Thymus (tissue), 11 donors: Measurements from ENCODE around the gene RPL22. TPM values are rescaled to one million over a fixed set of nuclear protein-coding genes. Genes with fewer than 3 reads are reported as not detected.

Experiments used
- DNase-seq, 9 donors: peaks; one replicate each; pipeline ENCODE4 v3.0.0-alpha.2; 2013; ENCODE audit warnings: low spot score in 9 of 9, low read depth in 6 of 9, missing footprints in 1 of 9
- H3K27ac ChIP-seq, 2 donors: one replicate each; pipeline ENCODE4 v1.5.1; 2013; ENCODE audit warnings: control low read depth in 1 of 2, low read depth in 1 of 2, low read length in 1 of 2, mild to moderate bottlenecking in 1 of 2, moderate library complexity in 1 of 2
- H3K27me3 ChIP-seq, 2 donors: one replicate each; pipeline ENCODE4 v1.5.1; 2013; ENCODE audit warnings: low read length in 1 of 2; ENCODE audit not compliant: control insufficient read depth in 2 of 2, insufficient read depth in 1 of 2
- H3K36me3 ChIP-seq, 2 donors: one replicate each; pipeline ENCODE4 v1.5.1; 2013; ENCODE audit warnings: low read length in 1 of 2, mild to moderate bottlenecking in 1 of 2, moderate library complexity in 1 of 2; ENCODE audit not compliant: control insufficient read depth in 2 of 2, insufficient read depth in 2 of 2
- H3K4me1 ChIP-seq, 2 donors: one replicate each; pipeline ENCODE4 v1.5.1; 2013; ENCODE audit warnings: low read length in 2 of 2; ENCODE audit not compliant: control insufficient read depth in 2 of 2, insufficient read depth in 2 of 2
- H3K4me3 ChIP-seq, 2 donors: one replicate each; pipeline ENCODE4 v1.5.1; 2013; ENCODE audit warnings: low read length in 2 of 2, control low read depth in 1 of 2, mild to moderate bottlenecking in 1 of 2
- H3K9me3 ChIP-seq, 2 donors: one replicate each; pipeline ENCODE4 v1.5.1; 2013; ENCODE audit warnings: low read length in 1 of 2, mild to moderate bottlenecking in 1 of 2; ENCODE audit not compliant: control insufficient read depth in 2 of 2, insufficient read depth in 1 of 2
- WGBS: extraction: QIAGEN DNeasy Blood & Tissue Kit; methylation state at CpG from one replicate; pipeline ENCODE4 v1.1.7; 2013; 5-methylcytosine and 5-hydroxymethylcytosine counted together
- polyA plus RNA-seq: library from polyadenylated mRNA; stranded (reverse); fragments of 200-250 nt; gene quantifications from one replicate; pipeline ENCODE4 v1.2.3, GENCODE V29; 2013
- total RNA-seq: library from RNA; stranded (reverse); fragments of 120-200 nt; gene quantifications from one replicate; pipeline ENCODE4 v1.2.4, GENCODE V29; 2013
- donor health status: healthy.

Gene RPL22
- total and polyA plus RNA-seq, 2 donors = 428 to 1,043 TPM

- H3K27ac ChIP-seq = no peak overlapping the region
- no peaks in the 10 kb centered on the region for H3K9me3 ChIP-seq
- 95% methylated on average over 10 of the region's 10 CpGs for WGBS
- DNase-seq = no peak
- no peaks in the 10 kb centered on the region for H3K4me1 ChIP-seq
- H3K27me3 ChIP-seq = peaks cover 5 to 30% of the 10 kb centered on the region in 2 donors
- no peak overlapping the region for H3K4me3 ChIP-seq
- H3K36me3 ChIP-seq = no peaks in the 10 kb centered on the region
Measured at GRCh38 chr1:6172549-6172948, 26.8 kb downstream of the RPL22 start.

DNA sequence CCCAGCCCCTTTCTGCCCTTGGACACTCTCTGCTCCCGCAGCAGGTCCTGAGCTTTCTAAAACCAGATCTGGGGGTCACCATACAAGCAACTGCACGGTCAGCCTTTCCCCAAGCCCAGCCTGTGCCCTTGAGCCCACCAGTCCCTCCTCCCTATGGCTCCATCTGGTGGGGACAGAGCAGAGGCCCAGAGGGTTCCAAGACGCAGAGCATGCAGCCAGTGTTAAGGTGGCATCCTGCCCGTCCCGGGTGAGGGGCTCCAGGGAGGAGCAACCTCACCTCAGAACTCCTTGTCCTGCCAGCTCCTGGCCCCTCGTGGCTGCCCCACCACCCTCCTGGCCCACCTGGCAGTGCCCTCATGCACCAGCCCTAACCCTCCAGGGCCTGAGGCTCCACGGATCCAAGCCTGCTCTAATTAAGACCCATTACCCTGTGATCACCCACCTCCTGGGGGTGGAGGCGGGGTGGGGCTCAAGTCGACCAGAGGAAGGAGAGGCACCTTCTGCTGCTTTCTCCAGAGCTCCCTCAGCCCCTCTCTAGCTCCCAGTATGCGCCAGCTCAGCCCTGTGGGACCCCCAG lies 27.8 kb downstream of the RPL22 start:
- Histone ChIP-seq H3K27ac (no peak overlapping the region), H3K4me3 (no peak overlapping the region), H3K9me3 (no peaks in the 10 kb centered on the region), H3K4me1 (no peaks in the 10 kb centered on the region), H3K36me3 (no peaks in the 10 kb centered on the region), H3K27me3 (peaks cover under 1 to 21% of the 10 kb centered on the region in 2 donors)
- 57% methylated on average over 10 of the region's 10 CpGs for WGBS
- DNase-seq = no peak

DNA sequence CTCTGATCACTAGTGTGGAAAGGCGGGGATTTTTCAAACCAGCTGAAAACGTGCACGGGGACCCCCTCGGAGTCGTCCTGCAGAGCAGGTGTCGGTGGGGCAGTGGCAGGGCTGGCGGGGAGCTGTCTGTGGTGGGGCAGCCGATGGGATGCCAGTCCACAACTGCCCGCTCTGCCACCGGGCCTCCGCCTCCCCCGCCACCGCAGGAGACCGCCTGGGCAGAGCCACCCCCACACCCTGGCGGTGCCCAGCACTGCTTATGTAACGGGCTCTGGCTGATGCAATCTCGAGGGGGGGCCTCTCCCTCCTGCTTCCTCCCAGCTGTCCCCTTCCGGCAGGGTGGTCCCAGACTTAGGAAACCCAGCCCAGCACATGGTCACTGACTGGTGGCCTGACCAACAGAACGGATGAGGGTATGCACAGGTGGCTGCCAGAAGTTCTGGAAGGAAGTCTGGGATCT lies 28.6 kb downstream of the RPL22 start:
- Histone ChIP-seq H3K9me3 (no peaks in the 10 kb centered on the region), H3K36me3 (no peaks in the 10 kb centered on the region), H3K27ac (no peak overlapping the region), H3K4me3 (no peak overlapping the region), H3K4me1 (no peaks in the 10 kb centered on the region), H3K27me3 (peaks cover 0 to 14% of the 10 kb centered on the region in 2 donors)
- DNase-seq = no peak
- 69% methylated on average over 19 of the region's 19 CpGs for WGBS

DNA sequence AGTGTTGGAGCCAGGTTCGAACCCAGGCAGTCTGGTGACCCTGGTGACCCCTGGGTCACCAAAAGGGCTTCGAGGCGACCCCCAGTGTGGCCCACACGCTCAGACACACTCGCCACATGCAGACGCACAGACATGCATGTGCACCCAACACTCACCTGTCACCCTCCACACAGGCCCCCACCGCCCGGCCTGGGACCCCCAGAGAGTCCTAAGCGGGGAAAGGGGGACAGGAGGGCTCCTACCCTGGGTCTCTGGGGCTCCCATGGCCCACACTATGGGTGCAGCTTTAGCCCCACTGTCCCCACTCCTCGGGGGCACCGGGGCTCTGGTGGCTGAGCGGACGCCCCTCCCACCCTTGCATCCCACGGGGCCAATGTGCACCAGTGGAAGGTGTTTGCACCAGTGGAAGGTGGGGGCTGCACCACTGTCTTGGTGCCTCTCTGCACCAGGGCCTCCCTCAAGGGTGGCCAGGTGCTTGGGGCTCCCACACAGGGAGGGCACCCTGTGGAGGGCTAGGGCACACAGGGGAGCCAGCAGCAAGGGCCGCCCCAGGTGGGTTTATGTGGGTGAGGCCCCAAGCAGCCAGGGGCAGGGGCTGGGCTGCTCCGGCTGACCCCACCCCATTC lies 29.2 kb downstream of the RPL22 start:
- H3K4me1 ChIP-seq = no peaks in the 10 kb centered on the region
- no peak overlapping the region for H3K27ac ChIP-seq
- WGBS = 89% methylated on average over 16 of the region's 16 CpGs
- H3K27me3 ChIP-seq = peaks cover 0 to 20% of the 10 kb centered on the region in 2 donors
- H3K4me3 ChIP-seq = no peak overlapping the region
- no peak for DNase-seq
- no peaks in the 10 kb centered on the region for H3K9me3 ChIP-seq
- H3K36me3 ChIP-seq = no peaks in the 10 kb centered on the region

GRCh38 chr1:6168947-6169586 lies 30.3 kb downstream of the RPL22 start:
- no peaks in the 10 kb centered on the region for H3K9me3 ChIP-seq
- H3K27ac ChIP-seq = no peak overlapping the region
- WGBS = 86% methylated on average over 18 of the region's 18 CpGs
- no peaks in the 10 kb centered on the region for H3K4me1 ChIP-seq
- no peak overlapping the region for H3K4me3 ChIP-seq
- no peaks in the 10 kb centered on the region for H3K36me3 ChIP-seq
- no peak for DNase-seq
- peaks cover 0 to 23% of the 10 kb centered on the region in 2 donors for H3K27me3 ChIP-seq

DNA sequence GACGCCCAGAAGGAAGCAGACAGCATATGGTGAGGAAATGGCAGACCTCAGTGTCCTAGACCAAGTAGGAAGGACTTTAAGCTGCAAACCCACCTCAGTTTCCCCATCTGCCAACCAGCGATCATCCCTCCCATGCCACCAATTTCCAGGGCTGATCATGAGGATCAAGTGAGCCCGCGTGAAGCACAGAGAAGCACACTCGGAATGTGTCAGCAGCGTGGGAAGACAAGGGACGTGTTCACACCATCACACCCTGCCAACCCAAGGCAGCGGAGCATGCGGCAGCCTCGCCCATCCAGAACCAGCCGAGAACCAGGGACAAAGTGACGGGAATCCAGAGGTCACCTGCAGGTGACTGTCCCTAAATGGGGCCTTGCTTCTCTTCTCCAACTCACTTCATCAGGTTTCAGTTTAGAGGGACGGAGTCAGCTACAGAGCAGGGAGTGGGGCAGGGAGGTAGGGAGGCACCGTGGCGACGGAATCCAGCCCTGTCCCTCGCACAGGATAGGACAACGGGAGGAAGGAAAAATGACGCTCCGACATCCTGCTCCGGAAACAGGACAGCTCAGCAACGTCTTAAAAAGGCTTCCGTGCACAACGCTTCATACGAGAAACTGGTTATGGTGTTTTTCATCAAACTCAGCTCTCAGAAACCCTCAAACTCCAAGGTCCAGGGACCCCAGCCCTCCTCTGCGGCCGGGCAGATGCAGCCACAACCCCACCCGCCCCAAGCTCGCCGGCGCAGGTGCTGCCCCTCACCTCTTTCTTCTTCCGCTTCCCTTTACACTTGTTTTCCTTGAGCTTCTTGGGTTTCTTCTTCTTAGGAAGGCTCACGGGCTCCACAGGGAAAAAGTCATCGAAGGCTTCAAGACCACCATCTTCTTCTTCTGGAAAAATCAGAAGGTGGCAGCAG lies 31.7 kb downstream of the RPL22 start:
- Histone ChIP-seq H3K27ac (no peak overlapping the region), H3K27me3 (peaks cover 0 to 30% of the 10 kb centered on the region in 2 donors), H3K4me3 (no peak overlapping the region), H3K4me1 (no peaks in the 10 kb centered on the region), H3K9me3 (no peaks in the 10 kb centered on the region), H3K36me3 (no peaks in the 10 kb centered on the region)
- no peak for DNase-seq
- 86% methylated on average over 34 of the region's 34 CpGs for WGBS

DNA sequence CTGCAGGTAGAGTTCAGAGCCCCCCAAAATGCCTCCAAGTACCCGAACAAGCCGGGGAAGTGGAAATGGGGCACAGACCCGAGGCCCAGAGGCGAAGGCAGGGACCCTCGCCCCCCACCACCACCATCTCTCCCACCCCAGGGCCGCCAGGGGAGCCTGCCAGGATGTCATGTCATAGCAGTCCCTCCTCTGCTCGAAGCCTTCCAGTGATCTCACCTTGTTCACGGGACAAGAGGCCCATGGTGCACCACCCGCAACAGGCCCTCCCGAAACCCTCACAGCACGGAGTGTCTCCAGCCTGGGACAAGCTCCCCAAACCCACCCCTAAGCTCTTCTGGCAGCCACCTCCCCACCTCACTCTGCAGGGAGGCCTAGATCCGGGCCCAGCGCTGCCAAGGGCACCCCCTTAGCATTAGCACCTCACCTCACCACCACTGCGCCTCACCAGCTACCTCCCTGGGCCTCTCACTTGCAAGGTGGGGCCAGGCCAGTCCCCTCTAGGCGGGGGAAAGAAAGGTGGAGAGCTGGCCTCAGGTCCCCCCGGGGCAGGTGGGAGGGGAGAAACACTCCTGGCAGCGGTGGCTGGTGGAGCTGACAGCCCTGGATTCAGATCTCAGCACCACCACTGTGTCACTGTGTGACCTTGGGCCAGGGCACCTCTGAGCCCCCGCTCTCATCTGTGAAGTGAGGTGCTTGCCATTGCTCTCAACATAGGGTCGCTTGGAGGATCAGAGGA lies 32.6 kb downstream of the RPL22 start:
- Histone ChIP-seq H3K4me3 (no peak overlapping the region), H3K27me3 (peaks cover 0 to 32% of the 10 kb centered on the region in 2 donors), H3K27ac (no peak overlapping the region), H3K9me3 (no peaks in the 10 kb centered on the region), H3K36me3 (no peaks in the 10 kb centered on the region), H3K4me1 (no peaks in the 10 kb centered on the region)
- WGBS = 89% methylated on average over 19 of the region's 19 CpGs
- no peak for DNase-seq

- DNase-seq = no peak
Measured at GRCh38 chr1:6166221-6166620, 33.2 kb downstream of the RPL22 start.

More at GRCh38 chr1:6166221-6166620, 33.2 kb downstream of the RPL22 start:
- H3K4me1 ChIP-seq = no peaks in the 10 kb centered on the region
- peaks cover 0 to 36% of the 10 kb centered on the region in 2 donors for H3K27me3 ChIP-seq
- no peak overlapping the region for H3K27ac ChIP-seq
- WGBS = 77% methylated on average over 10 of the region's 10 CpGs
- H3K36me3 ChIP-seq = no peaks in the 10 kb centered on the region
- no peak overlapping the region for H3K4me3 ChIP-seq
- H3K9me3 ChIP-seq = no peaks in the 10 kb centered on the region
